Mesodermal cell (in vitro differentiated cells): ENCODE data around the gene PTGFR.

ENCODE experiments used
- H3K27ac ChIP-seq: 2 replicates; pipeline ENCODE4 v1.7.0; 2013; ENCODE audit warnings: mild to moderate bottlenecking, low read depth, low read length, moderate library complexity; ENCODE audit not compliant: severe bottlenecking
- H3K36me3 ChIP-seq: 2 replicates; pipeline ENCODE4 v1.7.1; 2013; ENCODE audit warnings: mild to moderate bottlenecking, low read length, moderate library complexity; ENCODE audit not compliant: control insufficient read depth, insufficient read depth
- H3K4me1 ChIP-seq: one replicate; pipeline ENCODE4 v1.7.1; 2013; ENCODE audit warnings: mild to moderate bottlenecking, low read length; ENCODE audit not compliant: insufficient read depth, control insufficient read depth, poor library complexity, severe bottlenecking
- H3K4me3 ChIP-seq: 2 replicates; pipeline ENCODE4 v1.7.0; 2013; ENCODE audit warnings: low read length, control low read depth, mild to moderate bottlenecking; ENCODE audit not compliant: insufficient read depth, poor library complexity, severe bottlenecking; ENCODE audit errors: extremely low read depth
- H3K9me3 ChIP-seq: 2 replicates; pipeline ENCODE4 v1.7.1; 2013; ENCODE audit warnings: mild to moderate bottlenecking, low read length, moderate library complexity; ENCODE audit not compliant: control insufficient read depth
- WGBS, 2 experiments: methylation state at CpG; one replicate each; pipeline ENCODE4 v1.1.5; 2013; ENCODE audit warnings: missing lambda C conversion rate in 2 of 2; ENCODE audit not compliant: insufficient coverage in 2 of 2; 5-methylcytosine and 5-hydroxymethylcytosine counted together

The PTGFR gene

DNA sequence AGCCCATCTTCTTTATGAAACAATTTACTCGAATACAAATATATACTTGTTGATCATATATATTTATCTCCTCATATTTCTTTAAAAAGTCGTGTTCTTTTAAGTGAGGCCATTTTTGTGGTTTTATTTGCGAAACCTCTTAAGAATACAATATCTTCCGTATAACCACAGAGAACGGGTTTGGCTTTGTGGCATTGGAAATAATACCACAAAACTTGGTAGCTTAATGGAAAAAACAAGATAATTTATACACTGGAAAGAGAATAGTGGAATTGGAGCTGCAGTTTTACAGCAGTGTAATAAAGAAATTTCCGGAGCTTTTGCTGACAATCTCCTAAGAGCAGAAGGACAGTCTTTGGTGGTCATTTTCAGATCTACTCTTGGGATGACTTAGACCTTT, 29.4 kb downstream of the PTGFR start:
- no peak overlapping the region for H3K27ac ChIP-seq
- no peaks in the 10 kb centered on the region for H3K4me1 ChIP-seq
- no peaks in the 10 kb centered on the region for H3K36me3 ChIP-seq
- 93 to 100% methylated on average over 1 to 2 of the region's 6 CpGs for WGBS, 2 experiments
- H3K4me3 ChIP-seq: no peak overlapping the region
- no peaks in the 10 kb centered on the region for H3K9me3 ChIP-seq

DNA sequence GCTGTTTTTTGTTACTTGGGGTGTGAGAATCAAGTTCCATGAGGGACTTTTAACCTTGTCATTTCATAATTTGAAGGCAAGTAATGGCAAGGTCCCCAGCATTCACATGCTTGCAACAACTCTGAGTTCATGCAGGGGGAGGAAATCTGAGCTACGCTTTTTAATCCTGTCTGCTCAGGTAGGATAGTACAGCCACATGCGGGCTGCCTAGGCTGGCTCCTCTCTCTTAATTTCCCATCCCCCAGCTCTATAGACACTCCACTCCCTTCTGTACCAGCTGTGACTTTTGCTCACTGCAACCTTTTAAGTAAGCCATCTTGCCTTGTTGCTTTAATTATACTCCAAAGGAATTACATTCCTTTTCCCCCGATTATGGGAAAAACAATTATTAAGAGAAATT, 30.1 kb downstream of the PTGFR start:
- H3K36me3 ChIP-seq: no peaks in the 10 kb centered on the region
- no peaks in the 10 kb centered on the region for H3K9me3 ChIP-seq
- no peak overlapping the region for H3K4me3 ChIP-seq
- 88 to 100% methylated on average over 1 of the region's 3 CpGs for WGBS, 2 experiments
- H3K27ac ChIP-seq: no peak overlapping the region
- no peaks in the 10 kb centered on the region for H3K4me1 ChIP-seq

DNA sequence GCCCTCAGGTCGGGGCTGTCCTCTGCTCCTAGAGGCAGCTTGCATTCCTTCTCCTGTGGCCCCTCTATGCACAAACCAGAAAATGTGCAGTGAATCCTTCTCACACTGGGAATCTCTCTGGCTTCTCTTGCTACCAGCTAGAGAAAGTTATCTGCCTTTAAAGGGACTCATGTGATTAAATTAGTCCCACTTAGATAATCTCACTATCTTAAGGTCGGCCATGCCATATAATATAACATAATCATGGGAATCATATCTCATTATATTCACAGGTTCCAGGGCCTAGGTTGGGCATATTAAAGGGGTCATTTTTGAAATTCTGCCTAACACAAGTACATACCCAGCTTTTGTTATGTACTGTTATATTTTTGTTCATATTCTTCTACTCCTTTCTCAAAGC, 31.4 kb downstream of the PTGFR start:
- Histone ChIP-seq H3K4me3 (no peak overlapping the region), H3K9me3 (no peaks in the 10 kb centered on the region), H3K4me1 (no peaks in the 10 kb centered on the region), H3K27ac (no peak overlapping the region), H3K36me3 (no peaks in the 10 kb centered on the region)
- 89 to 100% methylated on average over 1 of the region's 2 CpGs for WGBS, 2 experiments

DNA sequence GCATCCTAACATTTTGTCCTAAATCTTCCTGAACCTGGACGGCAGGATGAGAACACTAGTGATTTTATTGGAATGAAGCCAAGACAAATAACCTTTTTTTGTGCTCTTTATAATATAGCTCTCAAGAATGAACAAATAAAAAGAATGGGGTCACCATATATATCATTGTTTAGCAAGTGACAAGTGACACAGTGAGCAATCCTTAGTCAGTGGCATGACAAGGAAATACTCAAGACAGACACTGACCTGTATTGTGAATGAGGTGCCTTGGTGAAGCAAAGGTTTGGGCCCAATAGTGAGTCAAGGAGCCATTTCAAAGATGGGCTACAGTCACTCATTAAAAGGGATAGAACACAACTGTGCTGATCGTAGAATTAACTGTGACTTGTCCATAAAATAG, 35.7 kb downstream of the PTGFR start:
- H3K27ac ChIP-seq: no peak overlapping the region
- no peaks in the 10 kb centered on the region for H3K9me3 ChIP-seq
- H3K4me3 ChIP-seq: no peak overlapping the region
- no peaks in the 10 kb centered on the region for H3K36me3 ChIP-seq
- no peaks in the 10 kb centered on the region for H3K4me1 ChIP-seq
- 71 to 88% methylated on average over 1 of the region's 2 CpGs for WGBS, 2 experiments

DNA sequence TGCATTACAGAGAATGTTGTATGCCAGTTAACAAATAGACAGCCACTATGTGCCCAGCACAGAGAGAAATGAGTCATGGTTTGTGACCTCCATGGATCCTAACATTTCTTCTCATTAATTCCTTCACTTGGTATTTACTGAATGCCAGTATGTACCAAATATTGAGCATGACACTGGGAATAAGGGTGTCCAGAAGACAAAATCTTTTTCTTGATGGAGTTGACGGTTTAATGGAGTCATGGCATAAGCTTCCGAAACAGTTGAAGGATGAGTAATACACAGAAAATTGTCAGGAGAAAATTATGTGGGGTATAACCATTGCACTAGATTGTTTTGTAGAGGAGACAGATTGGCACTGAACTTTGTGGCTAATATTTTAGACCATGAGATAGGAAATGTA, 36.9 kb downstream of the PTGFR start:
- Histone ChIP-seq H3K36me3 (no peaks in the 10 kb centered on the region), H3K9me3 (no peaks in the 10 kb centered on the region), H3K27ac (no peak overlapping the region), H3K4me3 (no peak overlapping the region), H3K4me1 (no peaks in the 10 kb centered on the region)
- 82 to 90% methylated on average over 2 of the region's 2 CpGs for WGBS, 2 experiments

DNA sequence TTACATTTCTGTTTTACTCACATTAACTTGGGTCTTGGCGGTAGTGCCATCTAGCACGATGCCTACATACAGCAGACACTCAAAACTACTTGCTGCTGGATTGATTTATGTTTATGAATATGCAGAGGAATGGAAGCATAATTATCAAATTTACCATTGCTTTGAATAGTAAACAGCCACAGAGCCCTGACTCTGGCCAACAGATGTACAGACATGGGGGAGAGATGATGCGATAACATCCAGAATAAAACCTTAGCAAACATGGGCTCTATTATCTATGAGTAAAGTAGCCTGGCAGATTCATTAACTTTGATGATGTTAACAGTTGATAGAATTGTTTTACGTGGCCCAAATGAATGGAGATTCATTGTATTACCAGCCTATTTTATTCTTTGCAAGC, 42.8 kb downstream of the PTGFR start:
- Histone ChIP-seq H3K4me3 (no peak overlapping the region), H3K27ac (no peak overlapping the region), H3K9me3 (no peaks in the 10 kb centered on the region), H3K36me3 (no peaks in the 10 kb centered on the region), H3K4me1 (no peaks in the 10 kb centered on the region)
- 80% methylated on average over 1 of the region's 4 CpGs; no CpG with 5 or more reads in 1 of the 2 experiments for WGBS, 2 experiments

DNA sequence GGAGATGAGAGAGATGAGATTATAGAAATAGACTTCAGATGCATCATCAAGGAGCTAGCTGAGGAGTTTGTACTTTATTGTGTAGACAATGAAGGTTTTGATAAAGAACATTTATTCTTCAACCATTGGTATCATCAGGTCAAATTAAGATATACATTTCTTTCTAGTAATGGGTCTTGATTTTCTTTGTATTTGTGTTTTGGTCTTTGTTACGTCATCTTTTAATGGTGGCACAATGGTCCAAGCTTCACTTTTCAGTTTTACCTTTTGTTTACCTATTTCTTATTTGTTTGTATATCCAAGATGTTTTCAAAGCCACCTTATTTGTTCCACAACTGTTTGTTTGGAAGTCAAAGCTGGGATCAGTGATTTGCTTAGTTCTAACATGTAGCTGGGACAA, 44.5 kb downstream of the PTGFR start:
- Histone ChIP-seq H3K27ac (no peak overlapping the region), H3K4me3 (no peak overlapping the region), H3K36me3 (no peaks in the 10 kb centered on the region), H3K4me1 (no peaks in the 10 kb centered on the region), H3K9me3 (no peaks in the 10 kb centered on the region)
- WGBS, 2 experiments: no CpG with 5 or more reads among the region's 1 CpG

DNA sequence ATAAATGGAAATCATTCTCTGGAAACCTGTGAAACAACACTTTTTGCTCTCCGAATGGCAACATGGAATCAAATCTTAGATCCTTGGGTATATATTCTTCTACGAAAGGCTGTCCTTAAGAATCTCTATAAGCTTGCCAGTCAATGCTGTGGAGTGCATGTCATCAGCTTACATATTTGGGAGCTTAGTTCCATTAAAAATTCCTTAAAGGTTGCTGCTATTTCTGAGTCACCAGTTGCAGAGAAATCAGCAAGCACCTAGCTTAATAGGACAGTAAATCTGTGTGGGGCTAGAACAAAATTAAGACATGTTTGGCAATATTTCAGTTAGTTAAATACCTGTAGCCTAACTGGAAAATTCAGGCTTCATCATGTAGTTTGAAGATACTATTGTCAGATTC, 45.7 kb downstream of the PTGFR start:
- H3K9me3 ChIP-seq: no peaks in the 10 kb centered on the region
- no peak overlapping the region for H3K4me3 ChIP-seq
- H3K27ac ChIP-seq: no peak overlapping the region
- H3K4me1 ChIP-seq: no peaks in the 10 kb centered on the region
- WGBS, 2 experiments: 84 to 89% methylated on average over 1 to 2 of the region's 2 CpGs
- H3K36me3 ChIP-seq: no peaks in the 10 kb centered on the region

DNA sequence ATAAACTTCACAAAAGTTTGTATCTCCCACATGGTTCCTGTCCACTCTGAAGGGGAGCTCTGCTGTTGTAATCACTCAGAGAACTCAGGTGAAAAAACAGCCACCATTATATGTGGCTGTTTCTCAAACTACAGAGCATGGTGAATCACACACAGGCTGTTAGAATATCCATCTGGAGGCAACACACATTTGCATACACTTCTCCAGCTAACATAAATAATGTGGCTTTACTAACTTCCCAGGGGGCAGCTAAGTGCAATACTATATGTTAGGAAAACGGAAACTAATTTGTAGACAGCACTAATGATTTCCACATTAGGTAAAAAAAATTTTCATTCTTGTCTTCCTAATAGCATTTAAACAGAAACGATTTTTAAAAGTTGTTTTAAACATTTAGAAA, 49.3 kb downstream of the PTGFR start:
- H3K36me3 ChIP-seq: no peaks in the 10 kb centered on the region
- H3K4me1 ChIP-seq: no peaks in the 10 kb centered on the region
- H3K27ac ChIP-seq: no peak overlapping the region
- no CpG with 5 or more reads among the region's 2 CpGs for WGBS, 2 experiments
- peaks cover 3% of the 10 kb centered on the region for H3K9me3 ChIP-seq
- H3K4me3 ChIP-seq: no peak overlapping the region

DNA sequence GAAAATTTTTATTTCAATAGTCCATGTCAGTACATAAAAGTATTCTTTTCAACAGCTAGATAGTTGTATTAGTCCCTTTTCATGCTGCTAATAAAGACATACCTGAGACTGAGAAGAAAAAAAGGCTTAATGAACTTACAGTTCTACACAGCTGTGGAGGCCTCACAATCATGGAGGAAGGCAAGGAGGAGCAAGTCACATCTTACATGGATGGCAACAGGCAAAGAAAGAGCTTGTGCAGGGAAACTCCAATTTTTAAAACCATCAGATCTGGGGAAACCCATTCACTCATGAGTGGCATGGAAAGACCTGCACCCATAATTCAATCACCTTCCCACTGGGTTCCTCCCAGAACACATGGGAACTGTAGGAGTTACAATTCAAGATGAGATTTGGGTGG, 50.7 kb downstream of the PTGFR start:
- Histone ChIP-seq H3K27ac (no peak overlapping the region), H3K36me3 (no peaks in the 10 kb centered on the region), H3K4me3 (no peak overlapping the region), H3K4me1 (no peaks in the 10 kb centered on the region), H3K9me3 (peaks cover 3% of the 10 kb centered on the region)

DNA sequence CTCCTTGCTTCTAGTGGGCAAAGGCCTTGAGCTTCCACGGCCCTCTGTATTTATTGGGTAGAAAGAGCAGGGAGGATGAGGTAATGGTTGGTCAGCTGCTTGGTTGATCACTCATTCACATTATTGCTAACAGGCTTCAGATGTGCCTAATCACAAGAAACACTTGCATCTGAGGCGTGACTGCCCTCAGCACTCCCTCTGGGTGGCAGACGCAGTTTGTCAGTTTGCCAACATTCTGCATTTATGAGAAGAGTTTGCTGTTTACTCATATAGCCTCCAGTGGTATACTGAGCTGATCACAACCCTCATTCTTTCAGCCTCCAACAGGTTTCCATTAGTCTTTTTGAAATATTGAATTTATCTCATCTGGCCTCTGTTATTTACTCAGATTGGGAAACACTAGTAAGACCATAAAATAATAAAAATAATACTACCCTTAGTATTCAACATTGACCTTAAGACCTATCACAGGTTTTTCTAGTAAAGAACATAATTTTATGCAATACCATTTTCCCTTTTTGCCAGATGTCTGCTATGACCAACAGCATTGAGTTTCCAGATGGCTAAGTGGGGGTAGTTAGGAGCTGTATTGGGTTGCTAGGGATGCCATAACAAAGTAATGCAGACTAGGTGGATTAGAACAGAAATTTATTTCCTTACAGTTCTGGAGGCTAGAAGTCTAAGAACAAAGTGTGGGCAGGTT, 53.3 kb downstream of the PTGFR start:
- no peaks in the 10 kb centered on the region for H3K4me1 ChIP-seq
- no peaks in the 10 kb centered on the region for H3K36me3 ChIP-seq
- peaks cover 3% of the 10 kb centered on the region for H3K9me3 ChIP-seq
- H3K4me3 ChIP-seq: no peak overlapping the region
- H3K27ac ChIP-seq: no peak overlapping the region
- WGBS, 2 experiments: 71% methylated on average over 2 of the region's 3 CpGs; no CpG with 5 or more reads in 1 of the 2 experiments
